ENCODE data around the gene GCNT1. TPM values are rescaled to one million over a fixed set of nuclear protein-coding genes. Genes with fewer than 3 reads are reported as not detected.

GCNT1 gene
- polyA plus RNA-seq, 1 of the 3 experiments (the other 2 are of a cell fraction) = 0.76 TPM

GRCh38 chr9:76516871-76517270 is 57.9 kb downstream of the GCNT1 start:
- H2AFZ ChIP-seq (ENCODE audit: low read depth) = no peak overlapping the region
- 4% methylated on average over 3 of the region's 3 CpGs for WGBS (ENCODE audit: low lambda C conversion rate)
- DNase-seq = no peak
- H3K27me3 ChIP-seq (ENCODE audit: insufficient read depth) = peaks cover 49% of the 10 kb centered on the region
- H3K9ac ChIP-seq = no peak overlapping the region
- no peaks in the 10 kb centered on the region for H3K4me1 ChIP-seq (ENCODE audit: control insufficient read depth in 1 of 2, insufficient read depth in 2 of 2, low read depth in 1 of 2, low read length in 1 of 2)
- ChIA-PET POLR2A (no interaction called here), CTCF (interaction anchor here (0.6 kb wide), 1 partner anchor 38 kb away, joined by 3 read pairs; no protein-coding TSS in a partner anchor)
- H3K9me3 ChIP-seq = no peaks in the 10 kb centered on the region
- H3K4me3 ChIP-seq (ENCODE audit: low read depth in 2 of 2, low read length in 1 of 2) = no peak overlapping the region
- H3K9me2 ChIP-seq = no peaks in the 10 kb centered on the region
- TF ChIP-seq SMC3 (IDR thresholded peaks at IDR 0.05; ENCODE audit: low read depth, low read length) (no peak), CHD2 (IDR thresholded peaks at IDR 0.05; ENCODE audit: low read length, partially characterized antibody) (no peak), POLR2AphosphoS5 (IDR thresholded peaks at IDR 0.05; ENCODE audit: low read depth, low read length) (no peak), NRF1 (IDR thresholded peaks at IDR 0.05; ENCODE audit: low read depth, low read length) (no peak), RFX5 (IDR thresholded peaks at IDR 0.05; ENCODE audit: low read length) (no peak), RAD21 (IDR thresholded peaks at IDR 0.05; ENCODE audit: low read length) (no peak), FOSL2 (IDR thresholded peaks at IDR 0.05; ENCODE audit: borderline replicate concordance, low read depth) (no peak), MXI1 (IDR thresholded peaks at IDR 0.05; ENCODE audit: low read depth, low read length) (no peak)
- H3K27ac ChIP-seq (ENCODE audit: low read depth in 2 of 2, low read length in 1 of 2) = no peak overlapping the region
- no peaks in the 10 kb centered on the region for H4K20me1 ChIP-seq (ENCODE audit: insufficient read depth)
- no peaks in the 10 kb centered on the region for H3K79me2 ChIP-seq (ENCODE audit: insufficient read depth)
- H3F3A ChIP-seq (replicated peaks; ENCODE audit: insufficient read depth) = no peaks in the 10 kb centered on the region
- H3K4me2 ChIP-seq = no peak overlapping the region
- no peaks in the 10 kb centered on the region for H3K36me3 ChIP-seq (replicated peaks in 1 of 2; ENCODE audit: control insufficient read depth in 1 of 2, insufficient read depth in 2 of 2, low read length in 1 of 2)

- ChIA-PET CTCF (no interaction called here), POLR2A (no interaction called here)
- H3K27ac ChIP-seq (ENCODE audit: low read depth in 2 of 2, low read length in 1 of 2) = no peak overlapping the region
- H3F3A ChIP-seq (replicated peaks; ENCODE audit: insufficient read depth) = no peaks in the 10 kb centered on the region
- no peak overlapping the region for H3K4me2 ChIP-seq
- H3K27me3 ChIP-seq (ENCODE audit: insufficient read depth) = peaks cover 64% of the 10 kb centered on the region
- H4K20me1 ChIP-seq (ENCODE audit: insufficient read depth) = no peaks in the 10 kb centered on the region
- H3K9me2 ChIP-seq = no peaks in the 10 kb centered on the region
- no peak overlapping the region for H3K4me3 ChIP-seq (ENCODE audit: low read depth in 2 of 2, low read length in 1 of 2)
- H3K9ac ChIP-seq = no peak overlapping the region
- DNase-seq = no peak
- WGBS (ENCODE audit: low lambda C conversion rate) = 16% methylated on average over 8 of the region's 8 CpGs
- H2AFZ ChIP-seq (ENCODE audit: low read depth) = no peak overlapping the region
- H3K9me3 ChIP-seq = no peaks in the 10 kb centered on the region
- no peaks in the 10 kb centered on the region for H3K4me1 ChIP-seq (ENCODE audit: control insufficient read depth in 1 of 2, insufficient read depth in 2 of 2, low read depth in 1 of 2, low read length in 1 of 2)
- H3K36me3 ChIP-seq (replicated peaks in 1 of 2; ENCODE audit: control insufficient read depth in 1 of 2, insufficient read depth in 2 of 2, low read length in 1 of 2) = no peaks in the 10 kb centered on the region
- H3K79me2 ChIP-seq (ENCODE audit: insufficient read depth) = no peaks in the 10 kb centered on the region
- TF ChIP-seq EP300 (IDR thresholded peaks at IDR 0.05; ENCODE audit: borderline replicate concordance in 1 of 2, low read depth in 1 of 2, low read length in 1 of 2) = no peak
- TF ChIP-seq RAD21 (IDR thresholded peaks at IDR 0.05; ENCODE audit: low read length) = no peak
- TF ChIP-seq REST (IDR thresholded peaks at IDR 0.05; ENCODE audit: low read depth, low read length) = no peak
- no peak for TF ChIP-seq TEAD4 (IDR thresholded peaks at IDR 0.05; ENCODE audit: borderline replicate concordance, insufficient read depth)
- no peak for TF ChIP-seq GABPA (IDR thresholded peaks at IDR 0.05; ENCODE audit: low read depth)
- no peak for TF ChIP-seq EZH2phosphoT487 (IDR thresholded peaks at IDR 0.05; ENCODE audit: borderline replicate concordance, low read depth)
- TF ChIP-seq JUND (IDR thresholded peaks at IDR 0.05) = no peak
- no peak for TF ChIP-seq FOSL2 (IDR thresholded peaks at IDR 0.05; ENCODE audit: borderline replicate concordance, low read depth)
- no peak for TF ChIP-seq NFIC (IDR thresholded peaks at IDR 0.05; ENCODE audit: borderline replicate concordance)
- no peak for TF ChIP-seq CTCF (IDR thresholded peaks at IDR 0.05)
- no peak for TF ChIP-seq USF2 (IDR thresholded peaks at IDR 0.05; ENCODE audit: borderline replicate concordance, low read depth, low read length)
- no peak for TF ChIP-seq FOXM1 (IDR thresholded peaks at IDR 0.05; ENCODE audit: low read depth)
- no peak for TF ChIP-seq USF1 (IDR thresholded peaks at IDR 0.05; ENCODE audit: borderline replicate concordance, low read depth)
- no peak for TF ChIP-seq GATA2 (CRISPR knock-in tag; IDR thresholded peaks at IDR 0.05)
- no peak for TF ChIP-seq MAX (IDR thresholded peaks at IDR 0.05; ENCODE audit: low read depth)
Measured at GRCh38 chr9:76519075-76519835, 60.3 kb downstream of the GCNT1 start.

All from SK-N-SH (cell line).